COLO829 (cell line): ENCODE measurements around the gene GOLGA8A.
"Not testable (repeated sequence)": the region's sequence is repeated elsewhere in the genome, so short reads cannot be mapped to it uniquely, and the experiment has no call there.

Experiments used
- DNase-seq: peaks from one replicate; pipeline ENCODE4 v3.0.0; 2012; ENCODE audit warnings: low spot score

Gene GOLGA8A

GRCh38 chr15:34437687-34438086, at the start of gene GOLGA8A:
Gene GOLGA8A, minus strand, starts transcription at chr15:34437808. Its CDS starts 48,117 bp downstream, at chr15:34389691.
- peak; percentile 25 for DNase-seq

- DNase-seq: no peak
These were observed 46.0 kb upstream of the GOLGA8A start for GRCh38 chr15:34483644-34484043.

GRCh38 chr15:34481370-34481769, 43.8 kb upstream of the GOLGA8A start:
- DNase-seq: no peak

- no peak for DNase-seq
These were observed 36.2 kb upstream of the GOLGA8A start for GRCh38 chr15:34473840-34474239.

GRCh38 chr15:34472947-34473346, 35.3 kb upstream of the GOLGA8A start:
- no peak for DNase-seq

- DNase-seq: no peak
These were observed 33.3 kb upstream of the GOLGA8A start for GRCh38 chr15:34470892-34471291.

GRCh38 chr15:34470091-34470490, 32.5 kb upstream of the GOLGA8A start:
- no peak for DNase-seq

- DNase-seq: no peak
These were observed 24.1 kb upstream of the GOLGA8A start for GRCh38 chr15:34461730-34462129.

- no peak for DNase-seq
These were observed 22.8 kb upstream of the GOLGA8A start for GRCh38 chr15:34460451-34460850.

GRCh38 chr15:34456658-34457057, 19.1 kb upstream of the GOLGA8A start:
- no peak for DNase-seq

- no peak for DNase-seq
These were observed 5.3 kb upstream of the GOLGA8A start for GRCh38 chr15:34442891-34443290.

- DNase-seq: no peak
These were observed 2.3 kb upstream of the GOLGA8A start for GRCh38 chr15:34439878-34440277.

GRCh38 chr15:34436956-34437442, 609 bp downstream of the GOLGA8A start:
- DNase-seq: no peak

GRCh38 chr15:34436126-34436955, 1.3 kb downstream of the GOLGA8A start:
- no peak for DNase-seq

GRCh38 chr15:34435658-34436057, 1.9 kb downstream of the GOLGA8A start:
- no peak for DNase-seq

GRCh38 chr15:34434627-34435305, 2.8 kb downstream of the GOLGA8A start:
- DNase-seq: no peak

- not testable (repeated sequence) for DNase-seq
These were observed 3.5 kb downstream of the GOLGA8A start for GRCh38 chr15:34433956-34434626.

- not testable (repeated sequence) for DNase-seq
These were observed 7.0 kb downstream of the GOLGA8A start for GRCh38 chr15:34430642-34431041.

GRCh38 chr15:34423425-34424090, 14.1 kb downstream of the GOLGA8A start:
- DNase-seq: not testable (repeated sequence)

- not testable (repeated sequence) for DNase-seq
These were observed 16.7 kb downstream of the GOLGA8A start for GRCh38 chr15:34420953-34421352.

- DNase-seq: not testable (repeated sequence)
These were observed 19.2 kb downstream of the GOLGA8A start for GRCh38 chr15:34418435-34418834.

- not testable (repeated sequence) for DNase-seq
These were observed 28.1 kb downstream of the GOLGA8A start for GRCh38 chr15:34409511-34409910.
